Fibroblast of lung (primary cell): Measurements from ENCODE around the gene LHFPL5.

ENCODE experiments used
- EZH2 ChIP-seq: IDR thresholded peaks from 2 replicates; pipeline ENCODE4 v1.5.1; 2012; ENCODE audit warnings: low read length, control low read depth, mild to moderate bottlenecking; ENCODE audit errors: missing control alignments
- TF ChIP-seq, protein P1 (sequence below), 2 donors: IDR thresholded peaks in 1 of 2; conservative IDR thresholded peaks in 1 of 2; 1 replicate in 1 of 2; 2 replicates in 1 of 2; pipeline ENCODE4 v1.5.1; 2011 to 2012; ENCODE audit warnings: low read length in 2 of 2, control low read depth in 1 of 2, inconsistent platforms in 1 of 2, low read depth in 1 of 2, mild to moderate bottlenecking in 1 of 2

DNA sequence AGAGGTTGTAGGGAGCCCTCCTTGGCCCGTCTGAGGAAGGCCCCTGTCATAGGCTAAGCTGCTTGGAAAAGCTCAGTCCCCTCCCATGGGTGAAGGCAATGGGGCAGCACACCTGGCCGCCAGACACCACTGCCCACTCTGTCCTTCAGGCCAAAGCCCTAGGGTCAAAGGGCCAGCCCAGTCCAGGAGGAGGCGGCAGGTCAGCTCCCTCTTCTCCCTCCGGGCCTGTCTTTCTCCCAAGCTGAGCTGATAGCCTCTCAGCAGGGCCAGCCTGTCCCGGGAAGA lies 33.9 kb upstream of the LHFPL5 start:
- TF ChIP-seq, protein P1, sequence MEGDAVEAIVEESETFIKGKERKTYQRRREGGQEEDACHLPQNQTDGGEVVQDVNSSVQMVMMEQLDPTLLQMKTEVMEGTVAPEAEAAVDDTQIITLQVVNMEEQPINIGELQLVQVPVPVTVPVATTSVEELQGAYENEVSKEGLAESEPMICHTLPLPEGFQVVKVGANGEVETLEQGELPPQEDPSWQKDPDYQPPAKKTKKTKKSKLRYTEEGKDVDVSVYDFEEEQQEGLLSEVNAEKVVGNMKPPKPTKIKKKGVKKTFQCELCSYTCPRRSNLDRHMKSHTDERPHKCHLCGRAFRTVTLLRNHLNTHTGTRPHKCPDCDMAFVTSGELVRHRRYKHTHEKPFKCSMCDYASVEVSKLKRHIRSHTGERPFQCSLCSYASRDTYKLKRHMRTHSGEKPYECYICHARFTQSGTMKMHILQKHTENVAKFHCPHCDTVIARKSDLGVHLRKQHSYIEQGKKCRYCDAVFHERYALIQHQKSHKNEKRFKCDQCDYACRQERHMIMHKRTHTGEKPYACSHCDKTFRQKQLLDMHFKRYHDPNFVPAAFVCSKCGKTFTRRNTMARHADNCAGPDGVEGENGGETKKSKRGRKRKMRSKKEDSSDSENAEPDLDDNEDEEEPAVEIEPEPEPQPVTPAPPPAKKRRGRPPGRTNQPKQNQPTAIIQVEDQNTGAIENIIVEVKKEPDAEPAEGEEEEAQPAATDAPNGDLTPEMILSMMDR (conservative IDR thresholded peaks at IDR 0.05 in 1 of 2, IDR thresholded peaks at IDR 0.05 in 1 of 2; ENCODE audit: low read depth in 1 of 2, low read length in 2 of 2), result no peak
- no peak for TF ChIP-seq EZH2
